HepG2 (cell line): ENCODE results near the gene H1-8. TPM values are rescaled to one million over a fixed set of nuclear protein-coding genes. Genes with fewer than 3 reads are reported as not detected.

Experiments used
- EP300 ChIP-seq, 3 experiments: sonication (generic) in 1 of 3; formaldehyde crosslinking in 1 of 3; IDR thresholded peaks; 2 replicates each; pipeline versions ENCODE4 v1.5.1 to v1.6.1; 2011 to 2020; ENCODE audit warnings: low read depth in 2 of 3, low read length in 2 of 3, borderline replicate concordance in 1 of 3, improper control_type of control experiment in 1 of 3, mild to moderate bottlenecking in 1 of 3, missing genetic modification reagents in 1 of 3, moderate library complexity in 1 of 3
- GATAD2A ChIP-seq: IDR thresholded peaks from 2 replicates; pipeline ENCODE4 v1.6.1; 2016
- HDAC2 ChIP-seq: sonication (generic); formaldehyde crosslinking; IDR thresholded peaks from 2 replicates; pipeline ENCODE4 v1.4.0; 2020; ENCODE audit warnings: missing genetic modification reagents
- HNF4A ChIP-seq: sonication (generic); formaldehyde crosslinking; IDR thresholded peaks from 2 replicates; pipeline ENCODE4 v1.4.0; 2020; ENCODE audit warnings: missing genetic modification reagents
- ISL2 ChIP-seq: sonication (generic); formaldehyde crosslinking; IDR thresholded peaks from 2 replicates; pipeline ENCODE4 v1.5.0; 2020; ENCODE audit warnings: missing genetic modification reagents
- KDM3A ChIP-seq: IDR thresholded peaks from 2 replicates; pipeline ENCODE4 v1.6.1; 2018; ENCODE audit warnings: low read depth, missing compliant biosample characterization
- NR2F6 ChIP-seq, 2 experiments: IDR thresholded peaks; 2 replicates each; pipeline ENCODE4 v1.6.1; 2016; ENCODE audit warnings: antibody characterized with exemption in 1 of 2, mild to moderate bottlenecking in 1 of 2
- PHF21A ChIP-seq: sonication (generic); formaldehyde crosslinking; IDR thresholded peaks from 2 replicates; pipeline ENCODE4 v1.5.0; 2020; ENCODE audit warnings: mild to moderate bottlenecking, missing genetic modification reagents
- RBAK ChIP-seq: sonication (generic); formaldehyde crosslinking; IDR thresholded peaks from 2 replicates; pipeline ENCODE4 v1.5.1; 2020; ENCODE audit warnings: mild to moderate bottlenecking, missing genetic modification reagents
- REPIN1 ChIP-seq: sonication (generic); formaldehyde crosslinking; IDR thresholded peaks from 2 replicates; pipeline ENCODE4 v1.8.0; 2022; ENCODE audit warnings: missing genetic modification reagents, low read depth, mild to moderate bottlenecking, borderline replicate concordance
- RFXANK ChIP-seq: IDR thresholded peaks from 2 replicates; pipeline ENCODE4 v1.6.1; 2016
- TAF1 ChIP-seq: sonication (generic); formaldehyde crosslinking; IDR thresholded peaks from 2 replicates; pipeline ENCODE4 v1.4.0; 2020; ENCODE audit warnings: missing genetic modification reagents
- TBX2 ChIP-seq: sonication (generic); formaldehyde crosslinking; IDR thresholded peaks from 2 replicates; pipeline ENCODE4 v1.5.0; 2020; ENCODE audit warnings: missing genetic modification reagents, mild to moderate bottlenecking, borderline replicate concordance
- TEAD3 ChIP-seq: optimal IDR thresholded peaks from 2 replicates; pipeline ENCODE3; 2016; ENCODE audit warnings: borderline replicate concordance
- ZNF263 ChIP-seq: sonication (generic); formaldehyde crosslinking; IDR thresholded peaks from 2 replicates; pipeline ENCODE4 v1.4.0; 2020; ENCODE audit warnings: missing genetic modification reagents
- polyA plus RNA-seq, 8 experiments: library from polyadenylated mRNA; depleted of rRNA in 3 of 8; stranded (reverse) in 7 of 8; unstranded in 1 of 8; fragments of >200 nt; fragmentation: Illumina TruSeq in 4 of 8; extraction: Trizol in 4 of 8; gene quantifications; 2 replicates each; pipeline versions ENCODE4 v1.2.1 to v1.2.3, GENCODE V29; 2011 to 2016; ENCODE audit warnings: low read depth in 4 of 8, missing spikeins in 1 of 8, mixed read lengths in 1 of 8; ENCODE audit not compliant: insufficient read depth in 1 of 8
- total RNA-seq, 5 experiments: library from RNA; depleted of rRNA; stranded (reverse); fragments of >200 nt; fragmentation: Illumina TruSeq; extraction: Trizol; gene quantifications; 2 replicates each; pipeline ENCODE4 v1.2.3, GENCODE V29; 2016; ENCODE audit warnings: low read depth in 1 of 5
- TF ChIP-seq, protein P1 (sequence below): IDR thresholded peaks from 2 replicates; pipeline ENCODE4 v1.4.0; 2020; ENCODE audit warnings: mild to moderate bottlenecking, missing genetic modification reagents
- TF ChIP-seq, protein P2 (sequence below): sonication (generic); formaldehyde crosslinking; conservative IDR thresholded peaks from 2 replicates; pipeline ENCODE4 v1.4.0; 2020; ENCODE audit warnings: mild to moderate bottlenecking, missing genetic modification reagents, moderate library complexity
- TF ChIP-seq, protein P3 (sequence below): IDR thresholded peaks from 2 replicates; pipeline ENCODE4 v1.6.1; 2018; ENCODE audit warnings: missing genetic modification reagents
- TF ChIP-seq, protein P4 (sequence below): sonication (generic); formaldehyde crosslinking; IDR thresholded peaks from 2 replicates; pipeline ENCODE4; 2020; ENCODE audit warnings: missing genetic modification reagents, mild to moderate bottlenecking, borderline replicate concordance

Gene H1-8
- total and polyA plus RNA-seq, 2 of the 13 experiments (the other 11 are each of a cell fraction or from before 2014, with no cell fraction given), result 0.08 TPM; not detected in 1

DNA sequence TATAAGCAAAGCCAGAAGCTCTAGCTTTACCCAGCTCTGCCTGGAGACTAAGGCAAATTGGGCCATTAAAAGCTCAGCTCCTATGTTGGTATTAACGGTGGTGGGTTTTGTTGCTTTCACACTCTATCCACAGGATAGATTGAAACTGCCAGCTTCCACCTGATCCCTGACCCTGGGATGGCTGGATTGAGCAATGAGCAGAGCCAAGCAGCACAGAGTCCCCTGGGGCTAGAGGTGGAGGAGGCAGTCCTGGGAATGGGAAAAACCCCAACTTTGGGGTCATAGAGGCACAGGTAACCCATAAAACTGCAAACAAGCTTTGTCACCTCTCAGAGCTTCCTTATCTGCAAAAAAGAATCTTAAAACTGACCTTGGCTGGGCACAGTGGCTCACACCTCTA, 7.9 kb upstream of the H1-8 start (continued):
- TF ChIP-seq, protein P1, sequence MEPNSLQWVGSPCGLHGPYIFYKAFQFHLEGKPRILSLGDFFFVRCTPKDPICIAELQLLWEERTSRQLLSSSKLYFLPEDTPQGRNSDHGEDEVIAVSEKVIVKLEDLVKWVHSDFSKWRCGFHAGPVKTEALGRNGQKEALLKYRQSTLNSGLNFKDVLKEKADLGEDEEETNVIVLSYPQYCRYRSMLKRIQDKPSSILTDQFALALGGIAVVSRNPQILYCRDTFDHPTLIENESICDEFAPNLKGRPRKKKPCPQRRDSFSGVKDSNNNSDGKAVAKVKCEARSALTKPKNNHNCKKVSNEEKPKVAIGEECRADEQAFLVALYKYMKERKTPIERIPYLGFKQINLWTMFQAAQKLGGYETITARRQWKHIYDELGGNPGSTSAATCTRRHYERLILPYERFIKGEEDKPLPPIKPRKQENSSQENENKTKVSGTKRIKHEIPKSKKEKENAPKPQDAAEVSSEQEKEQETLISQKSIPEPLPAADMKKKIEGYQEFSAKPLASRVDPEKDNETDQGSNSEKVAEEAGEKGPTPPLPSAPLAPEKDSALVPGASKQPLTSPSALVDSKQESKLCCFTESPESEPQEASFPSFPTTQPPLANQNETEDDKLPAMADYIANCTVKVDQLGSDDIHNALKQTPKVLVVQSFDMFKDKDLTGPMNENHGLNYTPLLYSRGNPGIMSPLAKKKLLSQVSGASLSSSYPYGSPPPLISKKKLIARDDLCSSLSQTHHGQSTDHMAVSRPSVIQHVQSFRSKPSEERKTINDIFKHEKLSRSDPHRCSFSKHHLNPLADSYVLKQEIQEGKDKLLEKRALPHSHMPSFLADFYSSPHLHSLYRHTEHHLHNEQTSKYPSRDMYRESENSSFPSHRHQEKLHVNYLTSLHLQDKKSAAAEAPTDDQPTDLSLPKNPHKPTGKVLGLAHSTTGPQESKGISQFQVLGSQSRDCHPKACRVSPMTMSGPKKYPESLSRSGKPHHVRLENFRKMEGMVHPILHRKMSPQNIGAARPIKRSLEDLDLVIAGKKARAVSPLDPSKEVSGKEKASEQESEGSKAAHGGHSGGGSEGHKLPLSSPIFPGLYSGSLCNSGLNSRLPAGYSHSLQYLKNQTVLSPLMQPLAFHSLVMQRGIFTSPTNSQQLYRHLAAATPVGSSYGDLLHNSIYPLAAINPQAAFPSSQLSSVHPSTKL (CRISPR knock-in tag), result no peak; the same call in 1 of the 2 replicates
- 0 out of 2 replicates have a peak, but pooled peaks have one; percentile 15 for TF ChIP-seq ZNF263 (CRISPR knock-in tag)
- peak; percentile 70 for TF ChIP-seq GATAD2A (CRISPR knock-in tag)
- TF ChIP-seq TBX2, result peak; percentile 21; the same call in 1 of the 2 replicates
- no peak for TF ChIP-seq RFXANK (CRISPR knock-in tag)
- TF ChIP-seq KDM3A (CRISPR knock-in tag), result 0 out of 2 replicates have a peak, but pooled peaks have one; percentile 42
- TF ChIP-seq REPIN1, result 0 out of 2 replicates have a peak, but pooled peaks have one; percentile 30
- peak; percentile 70 for TF ChIP-seq NR2F6 (IDR thresholded peaks at IDR 0.05)
- peak; percentile 84 for TF ChIP-seq NR2F6 (CRISPR knock-in tag; IDR thresholded peaks at IDR 0.05)
- peak; percentile 32; the same call in 1 of the 2 replicates for TF ChIP-seq HDAC2 (CRISPR knock-in tag)
- TF ChIP-seq, protein P2, sequence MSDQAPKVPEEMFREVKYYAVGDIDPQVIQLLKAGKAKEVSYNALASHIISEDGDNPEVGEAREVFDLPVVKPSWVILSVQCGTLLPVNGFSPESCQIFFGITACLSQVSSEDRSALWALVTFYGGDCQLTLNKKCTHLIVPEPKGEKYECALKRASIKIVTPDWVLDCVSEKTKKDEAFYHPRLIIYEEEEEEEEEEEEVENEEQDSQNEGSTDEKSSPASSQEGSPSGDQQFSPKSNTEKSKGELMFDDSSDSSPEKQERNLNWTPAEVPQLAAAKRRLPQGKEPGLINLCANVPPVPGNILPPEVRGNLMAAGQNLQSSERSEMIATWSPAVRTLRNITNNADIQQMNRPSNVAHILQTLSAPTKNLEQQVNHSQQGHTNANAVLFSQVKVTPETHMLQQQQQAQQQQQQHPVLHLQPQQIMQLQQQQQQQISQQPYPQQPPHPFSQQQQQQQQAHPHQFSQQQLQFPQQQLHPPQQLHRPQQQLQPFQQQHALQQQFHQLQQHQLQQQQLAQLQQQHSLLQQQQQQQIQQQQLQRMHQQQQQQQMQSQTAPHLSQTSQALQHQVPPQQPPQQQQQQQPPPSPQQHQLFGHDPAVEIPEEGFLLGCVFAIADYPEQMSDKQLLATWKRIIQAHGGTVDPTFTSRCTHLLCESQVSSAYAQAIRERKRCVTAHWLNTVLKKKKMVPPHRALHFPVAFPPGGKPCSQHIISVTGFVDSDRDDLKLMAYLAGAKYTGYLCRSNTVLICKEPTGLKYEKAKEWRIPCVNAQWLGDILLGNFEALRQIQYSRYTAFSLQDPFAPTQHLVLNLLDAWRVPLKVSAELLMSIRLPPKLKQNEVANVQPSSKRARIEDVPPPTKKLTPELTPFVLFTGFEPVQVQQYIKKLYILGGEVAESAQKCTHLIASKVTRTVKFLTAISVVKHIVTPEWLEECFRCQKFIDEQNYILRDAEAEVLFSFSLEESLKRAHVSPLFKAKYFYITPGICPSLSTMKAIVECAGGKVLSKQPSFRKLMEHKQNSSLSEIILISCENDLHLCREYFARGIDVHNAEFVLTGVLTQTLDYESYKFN (CRISPR knock-in tag), result peak; percentile 60; the same call in 1 of the 2 replicates
- TF ChIP-seq, protein P3, sequence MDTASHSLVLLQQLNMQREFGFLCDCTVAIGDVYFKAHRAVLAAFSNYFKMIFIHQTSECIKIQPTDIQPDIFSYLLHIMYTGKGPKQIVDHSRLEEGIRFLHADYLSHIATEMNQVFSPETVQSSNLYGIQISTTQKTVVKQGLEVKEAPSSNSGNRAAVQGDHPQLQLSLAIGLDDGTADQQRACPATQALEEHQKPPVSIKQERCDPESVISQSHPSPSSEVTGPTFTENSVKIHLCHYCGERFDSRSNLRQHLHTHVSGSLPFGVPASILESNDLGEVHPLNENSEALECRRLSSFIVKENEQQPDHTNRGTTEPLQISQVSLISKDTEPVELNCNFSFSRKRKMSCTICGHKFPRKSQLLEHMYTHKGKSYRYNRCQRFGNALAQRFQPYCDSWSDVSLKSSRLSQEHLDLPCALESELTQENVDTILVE, result peak; percentile 31; the same call in 1 of the 2 replicates
- peak; percentile 50 for TF ChIP-seq TEAD3 (CRISPR knock-in tag)
- no peak for TF ChIP-seq TAF1 (CRISPR knock-in tag)
- peak; percentile 77 for TF ChIP-seq HNF4A (CRISPR knock-in tag)
- TF ChIP-seq, protein P4, sequence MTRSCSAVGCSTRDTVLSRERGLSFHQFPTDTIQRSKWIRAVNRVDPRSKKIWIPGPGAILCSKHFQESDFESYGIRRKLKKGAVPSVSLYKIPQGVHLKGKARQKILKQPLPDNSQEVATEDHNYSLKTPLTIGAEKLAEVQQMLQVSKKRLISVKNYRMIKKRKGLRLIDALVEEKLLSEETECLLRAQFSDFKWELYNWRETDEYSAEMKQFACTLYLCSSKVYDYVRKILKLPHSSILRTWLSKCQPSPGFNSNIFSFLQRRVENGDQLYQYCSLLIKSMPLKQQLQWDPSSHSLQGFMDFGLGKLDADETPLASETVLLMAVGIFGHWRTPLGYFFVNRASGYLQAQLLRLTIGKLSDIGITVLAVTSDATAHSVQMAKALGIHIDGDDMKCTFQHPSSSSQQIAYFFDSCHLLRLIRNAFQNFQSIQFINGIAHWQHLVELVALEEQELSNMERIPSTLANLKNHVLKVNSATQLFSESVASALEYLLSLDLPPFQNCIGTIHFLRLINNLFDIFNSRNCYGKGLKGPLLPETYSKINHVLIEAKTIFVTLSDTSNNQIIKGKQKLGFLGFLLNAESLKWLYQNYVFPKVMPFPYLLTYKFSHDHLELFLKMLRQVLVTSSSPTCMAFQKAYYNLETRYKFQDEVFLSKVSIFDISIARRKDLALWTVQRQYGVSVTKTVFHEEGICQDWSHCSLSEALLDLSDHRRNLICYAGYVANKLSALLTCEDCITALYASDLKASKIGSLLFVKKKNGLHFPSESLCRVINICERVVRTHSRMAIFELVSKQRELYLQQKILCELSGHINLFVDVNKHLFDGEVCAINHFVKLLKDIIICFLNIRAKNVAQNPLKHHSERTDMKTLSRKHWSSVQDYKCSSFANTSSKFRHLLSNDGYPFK, result no peak
- TF ChIP-seq EP300 (IDR thresholded peaks at IDR 0.05; ENCODE audit: low read depth in 2 of 2, low read length in 2 of 2), result 0 out of 4 replicates have a peak, but pooled peaks of 1 of the 2 experiments have one; percentile 9
- TF ChIP-seq EP300 (CRISPR knock-in tag; IDR thresholded peaks at IDR 0.05; ENCODE audit: borderline replicate concordance), result no peak
- no peak for TF ChIP-seq RBAK (CRISPR knock-in tag)
- peak; percentile 19; the same call in 1 of the 2 replicates for TF ChIP-seq PHF21A (CRISPR knock-in tag)
- peak; percentile 39; the same call in 1 of the 2 replicates for TF ChIP-seq ISL2
